HCT116 (cell line): ENCODE data around the gene SRGAP2C. TPM values are rescaled to one million over a fixed set of nuclear protein-coding genes. Genes with fewer than 3 reads are reported as not detected.

Experiments
- ATAC-seq: fragments of 200-7000 bp; cut with Tn5 transposase; 2 replicates; pipeline ENCODE4 v1.9.1; 2020; ENCODE audit warnings: mild to moderate bottlenecking, moderate library complexity
- BruUV-seq: library from RNA; stranded (reverse); fragments of 400-500 nt; replicated peaks from 2 replicates; lab custom pipeline; 2021; lab: Mats Ljungman, UMichigan
- CTCF ChIA-PET: fragments of 300-600 bp; sonication (Branson Sonifier 250); formaldehyde crosslinking; loops from one replicate; lab custom pipeline; 2021; ENCODE audit warnings: antibody characterized with exemption; lab: Charles Lee
- POLR2A ChIA-PET: fragments of 300-600, 350-600 bp; sonication (Branson Sonifier 250); formaldehyde crosslinking; loops from one replicate; lab custom pipeline; 2021; ENCODE audit warnings: antibody characterized with exemption; lab: Charles Lee
- RAD21 ChIA-PET, 2 experiments: fragments of 300-600 bp; sonication (Branson Sonifier 250); formaldehyde crosslinking; loops; one replicate each; lab custom pipeline; 2023; ENCODE audit warnings: low total read pairs in 2 of 2; ENCODE audit not compliant: uncharacterized antibody in 2 of 2, unreplicated experiment in 2 of 2, low non-redundant PET in 1 of 2; lab: Charles Lee
- DNase-seq: peaks from one replicate; pipeline ENCODE4 v3.0.0-alpha.2; 2010; ENCODE audit warnings: low read depth, low spot score
- H2AFZ ChIP-seq: fragments of 200-600 bp; shearing (Covaris generic), sonication (generic); 2 replicates; pipeline ENCODE4 v1.6.1; 2017; ENCODE audit warnings: low read depth, mixed run types, mixed read lengths, antibody characterized with exemption, low read length; ENCODE audit not compliant: poor library complexity, severe bottlenecking
- H3K27ac ChIP-seq: 2 replicates; pipeline ENCODE4 v1.5.1; 2012; ENCODE audit warnings: low read depth, low read length
- H3K27me3 ChIP-seq: fragments of 200-600 bp; sonication (generic); 2 replicates; pipeline ENCODE4 v1.6.1; 2016; ENCODE audit warnings: mixed run types, low read length, mixed read lengths; ENCODE audit not compliant: insufficient read depth
- H3K36me3 ChIP-seq, 2 experiments: fragments of 200-500 bp in 1 of 2; fragments of 200-600 bp in 1 of 2; sonication (Bioruptor generic) in 1 of 2; sonication (generic) in 1 of 2; 2 replicates each; pipeline versions ENCODE4 v1.5.1 to v1.6.1; 2014 to 2016; ENCODE audit warnings: low read length in 2 of 2, inconsistent platforms in 1 of 2, mixed read lengths in 1 of 2, mixed run types in 1 of 2; ENCODE audit not compliant: insufficient read depth in 2 of 2, control insufficient read depth in 1 of 2
- H3K4me1 ChIP-seq, 2 experiments: fragments of 200-600 bp in 1 of 2; sonication (generic) in 1 of 2; 2 replicates each; pipeline versions ENCODE4 v1.5.1 to v1.6.1; 2012 to 2017; ENCODE audit warnings: low read length in 2 of 2, inconsistent platforms in 1 of 2, mild to moderate bottlenecking in 1 of 2, mixed read lengths in 1 of 2, mixed run types in 1 of 2, moderate library complexity in 1 of 2; ENCODE audit not compliant: insufficient read depth in 2 of 2, control insufficient read depth in 1 of 2
- H3K4me2 ChIP-seq: fragments of 200-600 bp; sonication (generic); 2 replicates; pipeline ENCODE4 v1.6.1; 2017; ENCODE audit warnings: mixed run types, low read length, mixed read lengths
- H3K4me3 ChIP-seq, 2 experiments: fragments of 200-600 bp in 1 of 2; sonication (generic) in 1 of 2; replicated peaks in 1 of 2; 2 replicates each; pipeline ENCODE4 v1.5.1; 2011 to 2016; ENCODE audit warnings: low read length in 2 of 2, control low read depth in 1 of 2, low read depth in 1 of 2, mild to moderate bottlenecking in 1 of 2, mixed read lengths in 1 of 2, mixed run types in 1 of 2
- H3K79me2 ChIP-seq: fragments of 200-600 bp; sonication (generic); 2 replicates; pipeline ENCODE4 v1.6.1; 2017; ENCODE audit warnings: mild to moderate bottlenecking, mixed run types, low read length, moderate library complexity, mixed read lengths; ENCODE audit not compliant: insufficient read depth
- H3K9ac ChIP-seq: fragments of 200-600 bp; sonication (generic); 2 replicates; pipeline ENCODE4 v1.6.1; 2016; ENCODE audit warnings: low read length, mixed read lengths
- H3K9me2 ChIP-seq: fragments of 200-600 bp; sonication (generic), shearing (Covaris generic); 2 replicates; pipeline ENCODE4 v1.6.1; 2017; ENCODE audit warnings: mixed run types, mild to moderate bottlenecking, moderate library complexity; ENCODE audit not compliant: insufficient read depth
- H3K9me3 ChIP-seq, 2 experiments: fragments of 200-500 bp in 1 of 2; fragments of 200-600 bp in 1 of 2; sonication (Bioruptor generic) in 1 of 2; sonication (generic) in 1 of 2; 2 replicates each; pipeline ENCODE4 v1.6.1; 2014 to 2017; ENCODE audit warnings: low read length in 2 of 2, mixed read lengths in 2 of 2, inconsistent platforms in 1 of 2, low read depth in 1 of 2, mild to moderate bottlenecking in 1 of 2, mixed run types in 1 of 2, moderate library complexity in 1 of 2; ENCODE audit not compliant: control insufficient read depth in 1 of 2, insufficient read depth in 1 of 2
- H4K20me1 ChIP-seq: fragments of 200-600 bp; sonication (generic), shearing (Covaris generic); 2 replicates; pipeline ENCODE4 v1.6.1; 2017; ENCODE audit warnings: mixed run types, mild to moderate bottlenecking, moderate library complexity; ENCODE audit not compliant: insufficient read depth
- CBX3 ChIP-seq: IDR thresholded peaks from 2 replicates; pipeline ENCODE4 v1.6.1; 2012; ENCODE audit warnings: low read depth
- CEBPB ChIP-seq: IDR thresholded peaks from 2 replicates; pipeline ENCODE4 v1.6.1; 2012; ENCODE audit warnings: low read depth
- CTCF ChIP-seq, 3 experiments: fragments of 200-600 bp in 1 of 3; sonication (generic) in 1 of 3; IDR thresholded peaks in 2 of 3; conservative IDR thresholded peaks in 1 of 3; 2 replicates each; pipeline ENCODE4 v1.5.1; 2012 to 2017; ENCODE audit warnings: low read depth in 2 of 3, low read length in 2 of 3, antibody characterized with exemption in 1 of 3, borderline replicate concordance in 1 of 3, control low read depth in 1 of 3, mild to moderate bottlenecking in 1 of 3, mixed read lengths in 1 of 3, mixed run types in 1 of 3, moderate library complexity in 1 of 3; ENCODE audit not compliant: insufficient read depth in 1 of 3
- EGR1 ChIP-seq: IDR thresholded peaks from 2 replicates; pipeline ENCODE4 v1.6.1; 2012; ENCODE audit warnings: low read depth
- ELF1 ChIP-seq: IDR thresholded peaks from 2 replicates; pipeline ENCODE4 v1.6.1; 2012; ENCODE audit warnings: low read depth, borderline replicate concordance
- EZH2 ChIP-seq: fragments of 200-600 bp; sonication (generic); IDR thresholded peaks from 2 replicates; pipeline ENCODE4 v1.6.1; 2017; ENCODE audit warnings: antibody characterized with exemption, mixed run types
- FOSL1 ChIP-seq: IDR thresholded peaks from 2 replicates; pipeline ENCODE4 v1.6.1; 2012; ENCODE audit warnings: low read depth
- REST ChIP-seq: IDR thresholded peaks from 2 replicates; pipeline ENCODE4 v1.6.1; 2012; ENCODE audit warnings: low read depth
- SIN3A ChIP-seq: IDR thresholded peaks from 2 replicates; pipeline ENCODE4 v1.6.1; 2012; ENCODE audit warnings: low read depth
- TCF7L2 ChIP-seq: IDR thresholded peaks from 2 replicates; pipeline ENCODE4 v1.7.0; 2011; ENCODE audit warnings: borderline replicate concordance, inconsistent platforms; ENCODE audit not compliant: insufficient read depth, insufficient read length; ENCODE audit errors: extremely low read depth
- YY1 ChIP-seq: IDR thresholded peaks from 2 replicates; pipeline ENCODE4 v1.6.1; 2011; ENCODE audit warnings: low read length, low read depth, moderate library complexity, mild to moderate bottlenecking; ENCODE audit not compliant: insufficient replicate concordance; ENCODE audit errors: extremely low read depth
- ZFX ChIP-seq: fragments of 450-650 bp; IDR thresholded peaks from 2 replicates; pipeline ENCODE4 v1.6.1; 2017
- intact Hi-C: fragments of 100-400 bp; cut with micrococcal nuclease; formaldehyde crosslinking; loops from 2 replicates; pipeline ENCODE4 v1.10.0; 2022
- total RNA-seq: library from RNA; stranded (reverse); gene quantifications from one replicate; pipeline ENCODE4 v1.2.1, GENCODE V29; 2021; ENCODE audit not compliant: unreplicated experiment

Gene SRGAP2C
- total RNA-seq, 1 experiment from 2014 or later: 21.3 TPM

DNA sequence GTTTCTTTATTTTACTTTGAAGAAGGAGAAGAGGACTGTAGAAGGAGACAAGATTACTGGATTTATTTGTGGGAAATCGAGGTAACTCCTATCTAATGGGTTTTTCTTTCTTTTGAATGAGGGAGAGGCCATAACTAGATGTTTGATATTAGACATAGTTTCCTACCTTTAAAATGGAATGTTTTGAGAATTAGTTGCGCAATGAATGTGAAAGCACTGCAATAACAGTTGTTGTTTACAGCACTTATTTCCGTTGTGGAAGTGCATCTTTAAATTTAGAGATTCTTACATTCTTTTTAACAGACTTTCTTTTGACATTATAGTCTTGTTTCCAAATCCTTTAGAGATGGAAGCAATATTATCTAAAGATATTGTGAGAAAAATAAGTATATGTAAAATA, 229.0 kb downstream of the SRGAP2C start:
- no peak for TF ChIP-seq CEBPB
- no peak for TF ChIP-seq EGR1
- no peak for TF ChIP-seq REST
- TF ChIP-seq TCF7L2: no peak
- TF ChIP-seq CBX3: no peak
- TF ChIP-seq CTCF (IDR thresholded peaks at IDR 0.05 in 2 of 3, conservative IDR thresholded peaks at IDR 0.05 in 1 of 3; ENCODE audit: borderline replicate concordance in 1 of 3, insufficient read depth in 1 of 3, low read depth in 2 of 3, low read length in 2 of 3): no peak
- TF ChIP-seq FOSL1: no peak
- TF ChIP-seq ZFX: no peak
- no peak for TF ChIP-seq EZH2
- TF ChIP-seq ELF1: no peak
- TF ChIP-seq YY1: no peak
- no peak for TF ChIP-seq SIN3A
- TF ChIP-seq, all 23 proteins: peak for 0
- intact Hi-C loops: no loop called here

More for the DNA sequence above, 229.0 kb downstream of the SRGAP2C start:
- no peak overlapping the region for H3K4me3 ChIP-seq
- ChIA-PET CTCF (no interaction called here), POLR2A (no interaction called here), RAD21 (no interaction called here)
- BruUV-seq: no TSS peak
- no peak for ATAC-seq
- no peak overlapping the region for H2AFZ ChIP-seq
- no peaks in the 10 kb centered on the region; a peak in 1 of 4 replicates for H3K4me1 ChIP-seq
- H3K9me3 ChIP-seq: no peaks in the 10 kb centered on the region
- H3K27me3 ChIP-seq: no peaks in the 10 kb centered on the region
- H3K9ac ChIP-seq: no peak overlapping the region
- no peak for DNase-seq
- H3K9me2 ChIP-seq: no peaks in the 10 kb centered on the region
- H3K36me3 ChIP-seq: no peaks in the 10 kb centered on the region
- H4K20me1 ChIP-seq: no peaks in the 10 kb centered on the region
- H3K4me2 ChIP-seq: no peak overlapping the region
- no peaks in the 10 kb centered on the region for H3K79me2 ChIP-seq
- no peak overlapping the region for H3K27ac ChIP-seq
